GM10847 (cell line): ENCODE results near the gene NFAM1.

ENCODE experiments used
- POLR2A ChIP-seq: IDR thresholded peaks from 2 replicates; pipeline ENCODE4 v1.6.1; 2011; ENCODE audit not compliant: insufficient read length; ENCODE audit errors: extremely low read depth

The NFAM1 gene

GRCh38 chr22:42444077-42444904 is 12.1 kb upstream of the NFAM1 start:
- TF ChIP-seq POLR2A = no peak

DNA sequence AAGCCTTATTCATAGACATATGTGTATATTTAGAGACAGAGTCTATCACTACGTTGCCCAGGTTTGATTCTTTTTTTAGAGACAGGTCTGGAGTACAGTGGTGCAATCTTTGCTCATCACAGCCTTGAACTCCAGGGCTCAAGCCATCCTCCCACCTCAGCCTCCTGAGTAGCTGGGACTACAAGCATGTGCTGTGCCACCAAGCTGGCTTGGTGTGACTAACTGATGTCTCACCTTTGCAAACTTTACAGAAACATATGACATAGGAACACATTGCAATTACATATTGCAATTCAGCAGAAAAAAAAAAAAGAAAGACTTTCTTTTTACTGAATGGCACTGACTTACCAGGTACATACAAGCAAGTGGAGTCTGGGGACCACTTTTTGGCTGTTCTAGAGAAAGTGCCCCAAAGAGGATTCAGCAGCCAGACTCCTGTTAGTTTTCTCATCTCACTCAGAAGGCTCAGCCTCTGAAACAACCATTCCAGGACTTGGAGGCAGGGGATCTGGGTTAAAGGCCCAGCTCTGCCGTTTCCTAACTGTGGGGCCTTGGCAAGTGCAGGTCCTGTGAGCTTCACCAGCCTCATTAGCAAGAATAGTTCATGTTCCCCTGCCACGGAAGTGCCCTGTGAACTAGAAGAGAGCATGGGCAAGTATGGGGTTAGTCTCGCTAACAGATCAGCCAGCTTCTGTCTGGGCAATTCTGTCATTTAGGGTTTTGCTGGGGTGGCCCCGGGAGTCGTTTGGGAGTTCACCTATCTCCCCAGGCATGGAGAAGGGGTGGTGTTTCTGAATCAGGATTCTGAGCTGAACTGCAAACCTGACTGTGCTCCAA is 11.3 kb upstream of the NFAM1 start:
- no peak for TF ChIP-seq POLR2A

GRCh38 chr22:42442748-42443147 is 10.5 kb upstream of the NFAM1 start:
- no peak for TF ChIP-seq POLR2A

- no peak for TF ChIP-seq POLR2A
Measured at GRCh38 chr22:42440728-42441127, 8.5 kb upstream of the NFAM1 start.

DNA sequence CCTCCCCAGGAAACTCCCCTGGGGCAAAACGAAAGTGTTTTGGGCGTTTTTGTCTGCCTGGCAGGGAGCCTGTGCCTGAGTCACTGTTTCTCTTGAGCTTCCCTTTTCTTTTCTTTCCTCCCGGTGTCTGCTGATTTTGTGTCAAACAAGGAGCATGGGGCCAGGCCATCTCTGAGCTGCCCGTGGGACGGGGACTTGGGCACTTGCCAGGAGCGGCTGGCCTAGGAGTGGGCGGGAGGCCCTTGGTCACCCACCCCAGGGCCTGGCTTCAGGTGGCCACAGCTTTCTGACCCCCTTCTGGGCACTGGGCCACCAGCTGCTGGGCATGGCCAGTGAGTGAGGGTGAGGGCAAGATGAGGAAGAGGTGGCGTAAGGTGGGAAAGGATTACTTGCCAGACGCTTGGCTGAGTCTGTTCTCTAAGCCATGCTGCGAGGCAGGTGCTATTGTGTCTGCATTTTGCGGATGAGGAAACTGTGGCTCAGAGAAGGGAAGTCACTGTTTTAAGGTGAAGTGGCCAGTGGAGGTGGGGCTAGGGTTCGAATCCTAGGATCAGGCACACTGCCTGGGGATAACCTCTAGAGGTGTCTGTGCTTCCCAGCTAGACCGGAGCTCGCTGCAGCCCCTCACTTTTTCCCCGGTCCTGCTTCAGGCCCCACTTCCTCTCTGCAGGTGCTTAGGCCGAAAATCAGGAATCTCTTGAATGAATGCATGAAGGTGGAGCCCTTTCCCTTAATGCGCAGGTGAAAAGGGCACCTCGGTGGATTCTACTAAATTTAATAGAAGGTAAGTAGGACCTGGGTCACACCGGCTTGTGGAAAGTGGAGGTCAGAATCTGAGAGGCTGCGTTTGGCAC is 7.8 kb upstream of the NFAM1 start:
- no peak for TF ChIP-seq POLR2A

GRCh38 chr22:42439021-42439567 is 6.9 kb upstream of the NFAM1 start:
- no peak for TF ChIP-seq POLR2A

GRCh38 chr22:42438293-42438650 is 6.1 kb upstream of the NFAM1 start:
- no peak for TF ChIP-seq POLR2A

DNA sequence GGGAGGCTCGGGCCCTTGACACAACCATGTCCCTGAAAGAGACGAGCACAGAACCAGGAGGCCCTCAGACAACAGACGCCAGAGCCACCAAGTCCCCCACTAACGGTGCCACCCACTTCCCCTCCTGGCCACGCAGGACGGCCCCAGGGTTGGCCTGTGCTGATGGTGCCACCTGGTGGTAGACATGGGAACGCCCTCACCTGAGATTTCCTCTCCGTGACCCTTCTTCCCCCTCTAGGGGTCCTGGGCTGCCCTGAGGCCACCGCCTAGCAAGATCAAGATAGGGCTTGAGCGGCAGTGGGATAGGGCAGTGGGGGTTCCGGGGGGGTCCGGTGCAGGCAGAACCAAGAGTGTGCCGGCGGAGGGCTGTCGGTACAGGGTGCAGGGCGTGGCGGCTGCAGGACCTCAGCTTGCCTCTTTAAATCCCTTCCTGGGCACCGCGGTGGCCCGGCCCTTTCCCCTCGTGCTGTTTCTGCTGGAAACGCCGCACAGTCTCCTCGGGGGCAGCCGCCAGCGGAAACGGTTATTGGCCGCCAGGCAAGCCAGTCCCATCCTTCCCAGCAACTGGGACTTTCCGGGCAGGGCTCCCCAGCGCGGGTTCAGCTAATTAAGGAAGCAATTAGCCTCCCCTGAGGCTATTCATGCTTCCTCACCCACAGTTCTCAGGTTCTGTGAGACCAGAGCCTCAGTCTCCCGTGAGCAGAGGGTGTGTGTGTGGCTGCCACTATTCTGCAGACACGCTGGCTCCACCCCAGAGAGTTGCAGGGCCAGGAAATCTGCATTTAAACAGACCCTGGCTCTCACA is 5.5 kb upstream of the NFAM1 start:
- TF ChIP-seq POLR2A = no peak

DNA sequence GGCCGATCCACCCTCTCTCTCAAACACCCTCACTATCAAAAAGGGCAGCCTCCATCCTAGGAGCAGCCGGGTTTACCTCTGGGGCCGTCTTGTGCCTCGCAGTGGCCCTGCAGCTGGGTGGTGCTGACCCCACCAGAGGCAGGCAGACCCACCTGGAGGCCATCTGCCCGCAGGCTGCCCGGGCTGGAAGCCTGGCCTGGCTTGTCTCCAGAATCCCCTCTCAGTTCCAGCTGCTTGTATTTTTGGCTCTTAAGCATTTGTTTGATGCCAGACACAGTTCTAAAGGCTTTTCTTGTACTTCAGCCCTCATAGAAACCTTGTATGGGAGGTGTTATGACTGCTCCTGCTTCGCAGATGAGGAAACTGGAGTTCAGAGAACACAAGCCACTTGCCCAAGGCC is 4.2 kb upstream of the NFAM1 start:
- no peak for TF ChIP-seq POLR2A

- no peak for TF ChIP-seq POLR2A
Measured at GRCh38 chr22:42434748-42435425, 2.7 kb upstream of the NFAM1 start.

DNA sequence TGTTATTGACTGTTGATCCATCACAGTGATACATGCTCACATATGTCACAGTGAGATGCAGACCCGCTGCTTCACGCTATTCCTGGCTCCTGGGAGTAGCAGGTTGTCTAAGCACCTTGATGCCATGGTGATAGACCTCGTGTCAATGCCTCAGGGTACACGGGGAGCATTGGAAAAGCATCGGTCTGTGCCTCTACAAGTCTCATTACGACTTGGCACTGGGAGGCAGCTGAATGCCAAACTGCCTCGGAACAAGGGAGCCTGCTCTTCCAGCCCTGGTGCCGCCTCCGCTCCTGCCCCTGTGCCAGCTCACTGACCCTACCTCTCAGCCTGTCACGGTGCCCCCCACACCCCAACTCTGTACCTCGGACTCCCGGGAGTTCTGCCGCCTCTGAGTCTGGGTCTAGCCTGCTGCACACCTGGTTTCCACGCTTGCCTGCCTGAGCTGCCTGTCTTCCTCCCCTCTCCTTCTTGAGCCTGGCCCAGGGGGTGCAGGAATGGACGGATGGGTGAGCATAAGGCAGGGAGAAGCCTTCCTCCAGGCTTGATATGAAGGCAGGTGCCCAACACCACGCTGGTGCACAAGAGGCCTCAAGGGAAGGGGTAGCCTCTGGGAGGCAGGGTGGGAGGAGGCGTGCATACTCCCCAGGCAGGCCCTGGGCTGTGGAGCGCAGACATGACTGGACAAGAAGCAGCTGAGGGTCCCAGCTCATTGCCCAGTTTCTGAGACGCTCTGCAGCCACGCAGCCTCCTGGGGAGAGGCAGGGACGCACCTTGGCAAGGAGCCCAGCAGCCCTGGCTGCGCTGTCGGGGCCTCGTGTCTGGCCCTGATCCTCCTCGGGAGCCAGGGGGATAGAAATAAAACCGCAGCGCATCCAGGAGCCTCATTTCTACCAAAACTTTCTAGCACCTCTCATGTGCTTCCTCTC is 1.8 kb upstream of the NFAM1 start:
- TF ChIP-seq POLR2A = no peak

GRCh38 chr22:42432818-42433217 is 615 bp upstream of the NFAM1 start:
- no peak for TF ChIP-seq POLR2A
